Right lobe of liver (tissue), 4 donors: Measurements from ENCODE around the gene CAPZB.

Source experiments
- POLR2A ChIP-seq: fragments of 450-650 bp; IDR thresholded peaks from one replicate; pipeline ENCODE4 v1.6.1; 2017; ENCODE audit warnings: antibody characterized with exemption, mild to moderate bottlenecking
- TF ChIP-seq, protein P1 (sequence below), 4 donors: fragments of 200-600 bp in 3 of 4; fragments of 450-650 bp in 1 of 4; IDR thresholded peaks; one replicate each; pipeline versions ENCODE4 v1.5.1 to v1.8.0; 2016 to 2022; ENCODE audit warnings: antibody characterized with exemption in 4 of 4, mild to moderate bottlenecking in 2 of 4
- donor health status: DM: no; HTN: no; CAD: no.
- donor health status: DM: no; HTN: no; CAD: no.
- donor health status: DM: no; HTN: yes; CAD: no.

DNA sequence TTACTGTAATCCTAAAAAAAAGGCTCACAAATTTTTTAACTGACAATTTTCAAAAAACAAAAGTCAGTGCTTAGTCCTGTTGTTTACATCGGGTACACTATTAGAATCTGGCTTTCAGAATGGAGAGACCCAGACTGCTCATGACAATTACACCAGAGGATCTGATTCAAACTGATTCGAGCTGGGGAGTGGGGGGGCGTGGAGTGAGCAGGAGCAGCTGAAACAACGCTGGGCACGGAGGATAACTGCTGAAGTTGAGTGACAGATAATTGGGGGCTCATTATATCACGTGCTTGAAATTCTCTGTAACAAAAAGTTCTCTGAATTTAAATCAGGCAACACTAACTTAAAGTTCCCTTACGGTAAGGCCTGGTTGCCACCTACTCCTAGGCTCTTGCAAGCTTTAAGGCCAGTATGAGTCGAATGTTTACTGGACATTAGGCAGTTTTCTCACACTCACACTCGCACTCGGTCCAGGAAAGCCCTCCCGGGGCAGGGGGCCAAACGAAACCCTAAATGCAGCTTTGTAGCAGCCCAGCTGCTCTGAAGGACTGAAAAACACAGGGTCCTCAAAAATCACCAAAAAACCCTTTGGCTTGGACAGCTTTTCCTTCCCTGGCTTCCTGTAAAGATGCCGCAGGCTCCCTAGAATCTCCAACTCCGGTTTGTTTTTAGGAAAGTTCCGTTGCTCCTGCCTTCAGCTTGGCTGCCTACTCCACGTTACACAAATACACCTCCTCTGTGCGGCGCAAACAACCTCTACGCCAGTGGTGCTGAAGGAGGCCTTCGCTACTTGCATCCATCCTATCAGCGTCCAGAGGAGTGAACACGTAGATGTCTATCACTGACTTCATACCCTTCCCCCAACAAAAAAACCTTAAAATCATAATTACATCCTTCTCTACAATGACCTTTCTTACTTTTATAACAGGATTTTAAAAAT is 42.9 kb downstream of the CAPZB start:
- TF ChIP-seq, protein P1, sequence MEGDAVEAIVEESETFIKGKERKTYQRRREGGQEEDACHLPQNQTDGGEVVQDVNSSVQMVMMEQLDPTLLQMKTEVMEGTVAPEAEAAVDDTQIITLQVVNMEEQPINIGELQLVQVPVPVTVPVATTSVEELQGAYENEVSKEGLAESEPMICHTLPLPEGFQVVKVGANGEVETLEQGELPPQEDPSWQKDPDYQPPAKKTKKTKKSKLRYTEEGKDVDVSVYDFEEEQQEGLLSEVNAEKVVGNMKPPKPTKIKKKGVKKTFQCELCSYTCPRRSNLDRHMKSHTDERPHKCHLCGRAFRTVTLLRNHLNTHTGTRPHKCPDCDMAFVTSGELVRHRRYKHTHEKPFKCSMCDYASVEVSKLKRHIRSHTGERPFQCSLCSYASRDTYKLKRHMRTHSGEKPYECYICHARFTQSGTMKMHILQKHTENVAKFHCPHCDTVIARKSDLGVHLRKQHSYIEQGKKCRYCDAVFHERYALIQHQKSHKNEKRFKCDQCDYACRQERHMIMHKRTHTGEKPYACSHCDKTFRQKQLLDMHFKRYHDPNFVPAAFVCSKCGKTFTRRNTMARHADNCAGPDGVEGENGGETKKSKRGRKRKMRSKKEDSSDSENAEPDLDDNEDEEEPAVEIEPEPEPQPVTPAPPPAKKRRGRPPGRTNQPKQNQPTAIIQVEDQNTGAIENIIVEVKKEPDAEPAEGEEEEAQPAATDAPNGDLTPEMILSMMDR (IDR thresholded peaks at IDR 0.05), result no peak
- TF ChIP-seq POLR2A, result no peak
